ENCODE measurements around the gene TMEM41A.

TMEM41A gene

GRCh38 chr3:185498503-185499396 is at the start of gene TMEM41A:
TMEM41A (minus strand) TSS chr3:185499035; CDS start chr3:185498961, 74 bp downstream.
- peak; percentile 90 for DNase-seq

GRCh38 chr3:185540695-185541094 is 41.9 kb upstream of the TMEM41A start:
- DNase-seq = no peak

DNA sequence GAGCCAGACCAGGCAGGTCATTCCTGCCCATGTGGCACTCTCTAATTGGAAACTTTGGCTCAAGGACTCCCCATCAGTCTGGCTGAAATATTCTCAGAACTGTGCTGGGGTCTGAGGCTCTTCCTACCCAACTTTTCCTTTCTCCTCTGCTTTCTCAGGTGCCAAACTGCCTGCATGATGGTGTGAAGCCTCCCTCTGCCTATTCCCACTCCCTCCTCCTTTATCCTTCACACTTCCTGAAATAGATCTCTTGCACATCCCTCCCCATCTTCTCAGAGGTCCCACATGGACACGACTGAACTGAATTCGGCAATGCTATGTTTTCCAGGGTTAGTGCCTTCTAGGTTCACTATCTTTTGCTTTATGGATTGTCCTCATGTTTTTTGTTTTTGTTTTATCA is 41.1 kb upstream of the TMEM41A start:
- no peak for DNase-seq

- peak; percentile 18 for DNase-seq
These were observed 38.6 kb upstream of the TMEM41A start for GRCh38 chr3:185537369-185537970.

GRCh38 chr3:185534511-185534910 is 35.7 kb upstream of the TMEM41A start:
- DNase-seq = no peak

DNA sequence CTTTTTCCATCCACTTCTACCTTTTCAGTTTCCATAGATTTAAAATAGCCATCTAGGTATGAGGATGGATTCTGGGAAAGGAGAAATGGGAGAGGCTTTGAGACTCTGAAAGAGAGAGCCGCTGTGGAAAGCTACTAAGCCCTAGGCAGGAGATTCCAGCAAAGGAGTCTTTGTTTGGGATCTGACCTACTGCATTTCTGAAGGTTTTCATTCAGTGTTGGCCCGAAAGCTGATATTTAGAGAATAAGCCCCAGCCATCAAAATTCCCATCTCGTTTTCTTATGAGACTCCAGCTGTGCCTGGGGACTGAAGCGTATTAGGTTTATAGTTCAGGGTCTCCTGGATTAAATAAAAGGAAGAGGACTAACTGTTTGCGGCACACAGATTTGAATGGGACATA is 34.1 kb upstream of the TMEM41A start:
- no peak for DNase-seq

DNA sequence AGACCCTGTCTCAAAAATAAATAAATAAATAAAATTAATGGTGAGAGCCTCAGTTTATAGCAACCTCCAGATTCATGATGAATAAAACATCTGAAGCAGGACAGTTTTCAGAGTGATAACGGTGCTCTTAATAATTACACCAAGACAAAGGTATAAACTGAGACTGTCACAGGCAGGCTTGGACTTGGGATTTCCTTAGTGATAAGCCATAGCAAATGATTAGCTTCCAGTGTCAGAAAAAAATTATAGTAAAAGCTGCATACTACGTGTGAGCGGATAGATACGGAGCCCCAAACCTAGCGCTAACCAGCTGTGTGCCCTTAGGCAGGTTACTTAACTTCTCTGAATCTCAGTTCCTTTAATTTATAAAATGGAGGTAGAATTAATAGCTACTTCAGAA is 32.0 kb upstream of the TMEM41A start:
- no peak for DNase-seq

DNA sequence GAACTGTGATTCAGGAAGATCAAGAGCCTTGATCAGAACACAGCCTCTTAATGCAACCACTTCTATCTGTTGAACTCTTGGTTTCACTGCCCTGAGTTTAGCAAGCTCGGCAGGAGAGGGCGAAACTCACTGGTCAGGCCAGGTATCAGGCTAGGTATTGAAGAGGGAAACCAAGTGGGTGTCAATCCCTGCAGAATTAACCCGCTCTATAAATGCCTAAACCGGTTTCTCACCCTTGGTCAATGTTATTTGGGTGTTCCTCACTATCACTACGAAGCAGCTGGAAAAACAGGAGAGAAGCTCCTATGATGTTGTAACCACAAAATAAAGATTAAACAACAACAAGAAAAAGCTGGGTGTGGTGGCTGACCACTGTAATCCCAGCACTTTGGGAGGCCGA is 29.7 kb upstream of the TMEM41A start:
- DNase-seq = no peak

DNA sequence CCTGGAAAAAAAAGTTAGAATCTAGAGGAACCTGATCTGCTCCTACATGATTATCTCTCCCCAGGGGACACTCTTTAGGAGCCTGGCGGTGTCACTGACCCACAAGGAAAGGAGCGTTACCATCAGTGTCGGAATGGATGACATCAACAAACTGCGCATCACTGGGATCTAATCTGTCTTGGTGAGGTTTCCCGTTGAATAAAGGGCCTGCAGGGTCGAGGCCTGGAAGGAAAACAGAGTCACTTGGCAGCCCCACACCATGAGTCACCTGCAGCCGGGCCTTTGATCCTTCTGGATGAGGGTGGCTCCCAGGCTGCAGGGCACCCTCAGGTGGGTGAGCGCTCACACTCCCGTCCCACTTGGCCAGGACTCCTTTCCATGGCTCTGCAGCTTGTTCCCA is 28.5 kb upstream of the TMEM41A start:
- DNase-seq = no peak

DNA sequence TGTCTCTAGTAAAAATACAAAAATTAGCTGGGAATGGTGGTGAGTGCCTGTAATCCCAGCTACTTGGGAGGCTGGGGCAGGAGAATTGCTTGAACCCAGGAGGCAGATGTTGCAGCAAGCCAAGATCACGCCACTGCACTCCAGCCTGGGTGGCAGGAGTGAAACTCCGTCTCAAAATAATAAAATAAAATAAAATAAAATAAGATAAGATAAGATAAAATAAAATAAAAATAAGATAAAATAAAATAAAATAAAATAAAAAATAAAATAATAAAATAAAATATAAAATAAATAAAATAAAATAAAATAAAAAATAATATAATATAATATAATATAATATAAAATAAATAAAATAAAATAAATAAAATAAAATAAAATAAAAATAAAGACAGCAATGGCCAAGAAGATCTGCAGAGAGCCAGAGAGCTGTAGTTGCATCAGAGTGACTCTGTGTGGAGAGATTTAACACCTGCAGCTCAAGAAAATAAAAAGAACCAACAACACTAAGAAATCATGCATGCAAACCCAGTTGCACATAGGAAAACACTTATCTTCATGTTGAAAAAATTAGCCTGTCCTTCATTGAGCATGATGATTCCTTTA is 27.6 kb upstream of the TMEM41A start:
- no peak for DNase-seq

GRCh38 chr3:185521349-185522138 is 22.7 kb upstream of the TMEM41A start:
- DNase-seq = no peak

GRCh38 chr3:185519021-185519420 is 20.2 kb upstream of the TMEM41A start:
- no peak for DNase-seq

DNA sequence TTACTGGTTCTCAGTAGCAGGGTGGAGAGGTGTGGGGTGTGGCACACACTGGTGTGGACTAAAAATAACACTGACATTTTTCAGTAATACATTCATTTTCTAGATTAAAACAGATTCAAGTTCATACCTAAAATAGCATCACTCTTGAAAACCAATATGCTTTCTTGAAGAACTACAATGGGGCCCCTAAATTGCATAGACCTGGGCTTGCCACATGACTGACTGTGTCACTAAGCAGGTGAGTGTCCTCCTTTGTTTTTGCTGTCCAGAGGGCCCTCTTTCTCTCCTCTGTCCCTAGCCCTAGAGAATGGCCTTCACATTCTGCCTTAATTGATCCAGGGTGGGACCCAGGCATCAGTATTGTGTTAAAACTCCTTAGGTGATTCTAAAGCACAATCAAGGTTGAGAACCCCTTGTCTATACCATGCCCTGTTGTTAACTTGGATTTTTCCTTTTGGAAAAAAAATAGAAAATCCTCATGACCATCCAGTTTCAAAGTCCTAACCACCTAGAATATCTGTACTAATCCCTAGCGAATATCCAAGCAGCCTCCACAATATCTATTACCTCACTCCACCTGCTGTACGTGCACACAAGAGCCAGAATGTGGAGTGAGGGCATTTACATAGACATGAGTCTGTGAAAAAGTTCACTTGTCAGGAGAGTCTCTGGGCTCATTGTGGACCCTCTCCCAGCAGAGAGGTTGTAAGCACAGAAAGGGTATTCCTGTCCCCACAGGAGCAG is 18.7 kb upstream of the TMEM41A start:
- no peak for DNase-seq

- DNase-seq = no peak
These were observed 12.9 kb upstream of the TMEM41A start for GRCh38 chr3:185511711-185512110.

DNA sequence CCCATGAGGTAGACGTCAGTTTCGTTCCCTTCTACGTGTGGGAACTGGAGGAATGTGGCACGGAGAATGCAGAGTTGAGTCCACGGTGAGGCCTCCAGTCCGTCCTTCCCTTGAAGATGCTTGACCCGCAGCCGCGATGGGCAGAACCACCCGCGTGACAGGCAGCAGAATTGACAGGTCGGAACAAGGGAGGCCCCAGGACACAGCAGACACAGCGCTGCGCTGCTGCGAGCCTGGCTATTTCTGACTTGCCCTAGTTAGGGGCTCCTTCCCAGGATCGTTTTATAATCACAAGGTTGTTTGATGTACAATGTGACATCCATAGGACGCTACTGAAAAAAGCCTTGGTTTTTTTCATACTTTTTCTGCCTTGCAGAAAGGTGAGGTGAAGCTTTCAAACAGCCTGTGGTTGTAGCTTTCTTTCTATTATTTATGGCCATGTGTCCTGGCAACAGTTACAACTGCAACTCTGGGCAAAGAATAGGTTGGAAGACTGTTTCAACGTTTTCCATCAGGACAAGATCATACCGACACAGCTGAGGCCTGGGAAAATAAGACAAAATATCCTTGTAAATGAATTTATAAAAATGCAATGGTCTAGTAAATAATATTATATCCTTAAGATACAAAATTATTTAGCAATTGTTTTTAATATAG is 9.6 kb upstream of the TMEM41A start:
- no peak for DNase-seq

DNA sequence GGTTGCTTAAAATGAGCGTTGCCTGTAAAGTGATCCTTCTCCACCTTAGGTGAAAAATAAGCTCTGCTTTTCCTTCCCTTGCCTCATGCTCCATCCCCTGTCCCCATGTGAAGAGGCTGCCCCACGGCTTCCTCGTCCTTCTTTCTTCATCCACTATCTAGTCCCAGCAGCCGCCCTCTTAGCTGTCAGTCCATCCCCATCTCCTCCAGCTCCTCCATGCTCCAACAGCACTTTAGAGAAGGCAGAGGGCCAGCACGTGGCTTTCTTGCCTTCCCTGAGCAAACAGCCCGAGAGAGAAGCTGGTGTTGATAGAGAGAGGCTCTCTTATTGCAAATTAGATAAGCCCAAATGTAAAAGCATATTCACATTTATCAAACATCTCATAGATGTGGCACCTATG is 9.0 kb upstream of the TMEM41A start:
- no peak for DNase-seq

- DNase-seq = no peak
These were observed 5.8 kb upstream of the TMEM41A start for GRCh38 chr3:185504636-185505035.

- no peak for DNase-seq
These were observed 4.7 kb upstream of the TMEM41A start for GRCh38 chr3:185503521-185503920.

DNA sequence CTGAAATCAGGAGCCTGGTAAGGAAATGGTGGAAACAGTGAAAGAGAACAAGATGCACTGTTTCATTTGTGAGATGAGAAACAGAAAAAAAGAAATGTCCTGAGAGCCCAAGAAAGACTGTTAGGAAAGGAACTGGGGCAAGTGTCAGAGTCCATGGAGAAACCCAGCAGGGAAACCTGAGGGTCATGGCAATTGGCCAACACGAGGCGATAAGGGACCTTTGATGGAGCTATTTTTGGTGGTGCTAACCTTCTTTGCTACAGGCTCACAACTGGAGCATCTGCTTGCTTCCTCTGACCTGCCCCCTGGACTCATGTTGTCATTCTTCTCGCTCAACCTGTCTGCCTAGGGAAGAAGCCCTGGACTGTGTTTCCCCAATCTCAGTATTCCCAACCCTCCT is 4.2 kb upstream of the TMEM41A start:
- no peak for DNase-seq

DNA sequence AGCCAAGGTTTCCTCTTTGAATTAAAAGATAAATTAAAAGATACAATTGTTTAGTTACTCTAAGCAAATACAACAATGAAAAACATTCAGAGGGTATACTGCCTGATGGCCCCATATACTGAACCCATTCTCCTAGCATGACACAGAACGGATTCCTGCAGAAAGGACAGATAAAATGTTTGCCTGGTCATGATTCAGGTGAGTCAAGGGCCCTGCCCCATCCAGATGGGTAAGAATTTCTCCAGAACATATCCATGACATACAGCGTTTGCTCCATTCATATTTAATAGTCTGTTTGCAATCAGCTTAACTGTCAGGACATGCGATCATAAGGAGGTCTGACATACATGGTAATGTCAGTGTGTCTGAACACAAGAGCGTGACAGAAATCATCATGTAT is 8.6 kb downstream of the TMEM41A start:
- no peak for DNase-seq

DNA sequence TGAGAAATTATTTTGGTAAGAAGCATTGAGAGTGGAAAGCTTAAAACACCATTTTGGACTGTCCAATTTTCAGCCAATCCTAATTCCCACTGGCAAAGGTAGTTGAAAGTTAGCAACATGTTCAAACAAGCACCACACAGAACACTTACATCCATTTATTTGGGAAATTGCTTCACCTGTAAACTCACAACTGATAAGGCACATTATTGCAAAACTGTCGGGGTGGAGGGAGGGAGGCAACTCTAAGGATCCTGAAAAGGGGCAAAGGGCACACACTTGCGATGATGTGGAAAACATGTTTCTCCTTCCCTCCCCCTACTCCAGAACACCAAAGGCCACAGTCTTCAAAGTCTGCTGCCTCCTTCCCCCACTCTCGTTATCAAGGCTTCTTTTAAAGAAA is 9.4 kb downstream of the TMEM41A start:
- no peak for DNase-seq

- DNase-seq = no peak
These were observed 10.4 kb downstream of the TMEM41A start for GRCh38 chr3:185488465-185488864.
